Posterior cingulate gyrus (tissue), 11 donors: ENCODE results near the gene GLIPR2.
"Not testable (repeated sequence)": the region's sequence is repeated elsewhere in the genome, so short reads cannot be mapped to it uniquely, and the experiment has no call there.

Source experiments
- DNase-seq, 10 donors: peaks; one replicate each; pipeline versions ENCODE4 v3.0.0 to v3.0.0-alpha.2; 2020 to 2021; ENCODE audit warnings: mixed read lengths in 3 of 10
- intact Hi-C: fragments of 100-400 bp; cut with DNase I; formaldehyde crosslinking; loops from one replicate; pipeline ENCODE4 v1.15.1; 2023

Gene GLIPR2

DNA sequence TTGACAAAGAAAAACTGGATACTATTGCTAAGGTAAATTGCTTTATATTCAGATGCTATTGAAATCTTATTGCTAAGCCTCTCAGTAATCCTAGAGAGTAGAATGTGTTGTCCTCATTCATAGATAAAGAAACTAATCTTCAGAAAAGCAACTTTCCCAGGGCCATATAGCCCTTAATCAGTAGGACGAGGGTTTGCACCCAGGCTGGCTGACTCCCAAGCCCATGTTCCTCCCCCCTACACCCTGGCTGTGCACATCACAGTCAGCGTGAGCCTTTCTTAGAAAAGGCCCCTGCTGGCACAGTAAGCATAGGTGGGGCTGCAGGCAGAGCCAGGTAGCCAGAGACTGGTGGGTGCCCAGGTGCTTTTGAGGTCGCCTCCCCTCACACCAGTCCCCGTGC lies 15.8 kb upstream of the GLIPR2 start:
- intact Hi-C loops: no loop called here
- no peak for DNase-seq

DNA sequence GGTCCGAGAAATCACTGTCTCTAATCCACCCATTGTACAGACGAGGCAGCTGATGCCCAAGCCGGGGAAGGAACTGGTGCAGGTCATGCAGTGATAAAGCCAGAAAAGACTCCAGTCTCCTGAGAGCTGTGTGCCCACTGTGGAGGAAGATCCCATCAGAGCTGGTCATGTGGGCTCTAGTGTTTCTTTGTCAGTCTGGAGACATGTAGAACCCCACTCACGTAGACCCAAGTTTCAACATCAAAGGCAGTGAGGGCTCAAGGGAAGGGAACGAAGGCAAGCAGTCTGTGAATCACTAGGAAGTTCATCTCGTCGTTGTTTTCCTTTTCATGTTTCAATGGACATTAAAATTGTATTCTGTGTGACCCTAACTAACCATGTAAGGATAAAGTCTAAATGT lies 14.6 kb upstream of the GLIPR2 start:
- DNase-seq: no peak
- intact Hi-C loops: no loop called here

DNA sequence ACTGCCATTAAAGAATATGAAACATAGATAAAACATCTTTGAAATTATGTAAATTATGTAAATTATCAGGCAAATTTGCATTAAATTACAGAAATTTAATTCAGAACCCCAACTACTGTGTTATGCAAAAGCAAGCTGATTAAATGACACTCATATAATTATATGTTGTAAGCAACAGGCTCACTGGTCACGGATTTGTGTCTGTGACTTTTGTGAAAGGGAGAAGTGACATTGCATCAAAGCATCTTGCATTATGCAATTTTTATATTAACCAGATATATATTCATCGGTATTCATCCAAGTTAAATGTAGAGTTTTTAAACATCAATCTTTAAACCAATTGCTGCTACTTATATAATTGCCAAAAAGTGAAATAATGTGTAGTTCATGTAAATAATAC lies 13.0 kb upstream of the GLIPR2 start:
- DNase-seq: no peak
- intact Hi-C loops: no loop called here

DNA sequence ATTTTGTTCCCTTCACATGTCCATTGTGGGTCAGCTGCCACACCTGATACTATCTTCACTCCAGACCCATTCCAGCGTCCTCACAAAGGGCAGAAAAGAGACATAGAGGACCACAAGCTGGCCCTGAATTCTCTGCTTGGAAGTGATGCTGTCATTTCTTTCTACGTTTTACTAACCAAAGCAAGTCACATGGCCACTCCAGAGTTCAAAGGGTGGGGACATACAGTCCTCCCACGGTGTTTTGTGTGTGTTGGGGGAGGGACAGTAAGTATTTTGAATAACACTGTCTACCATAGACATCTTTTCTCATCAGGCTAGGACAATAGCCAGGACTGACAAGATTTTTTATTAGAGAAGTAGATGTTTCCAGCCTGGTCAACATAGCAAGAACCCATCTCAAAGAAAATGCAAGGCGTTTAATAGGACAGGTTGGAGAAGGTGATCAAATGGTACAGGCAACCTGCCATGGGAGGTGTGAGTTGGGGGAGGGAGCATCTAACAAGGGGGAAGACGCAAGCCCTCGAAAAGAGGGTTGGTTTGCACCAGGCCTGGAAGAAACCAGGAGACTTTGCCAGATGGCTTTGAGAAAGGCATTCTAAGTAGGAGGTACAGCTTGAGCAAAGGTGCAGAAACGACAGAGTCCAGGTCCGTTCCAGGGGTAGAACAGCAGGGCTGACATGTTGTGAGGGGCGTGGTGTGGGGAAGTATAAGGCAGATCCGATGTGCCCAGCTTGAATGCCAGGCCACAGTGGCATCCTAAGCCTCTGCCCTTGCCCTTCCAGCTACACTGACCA lies 11.3 kb upstream of the GLIPR2 start:
- DNase-seq: no peak
- intact Hi-C loops: no loop called here

DNA sequence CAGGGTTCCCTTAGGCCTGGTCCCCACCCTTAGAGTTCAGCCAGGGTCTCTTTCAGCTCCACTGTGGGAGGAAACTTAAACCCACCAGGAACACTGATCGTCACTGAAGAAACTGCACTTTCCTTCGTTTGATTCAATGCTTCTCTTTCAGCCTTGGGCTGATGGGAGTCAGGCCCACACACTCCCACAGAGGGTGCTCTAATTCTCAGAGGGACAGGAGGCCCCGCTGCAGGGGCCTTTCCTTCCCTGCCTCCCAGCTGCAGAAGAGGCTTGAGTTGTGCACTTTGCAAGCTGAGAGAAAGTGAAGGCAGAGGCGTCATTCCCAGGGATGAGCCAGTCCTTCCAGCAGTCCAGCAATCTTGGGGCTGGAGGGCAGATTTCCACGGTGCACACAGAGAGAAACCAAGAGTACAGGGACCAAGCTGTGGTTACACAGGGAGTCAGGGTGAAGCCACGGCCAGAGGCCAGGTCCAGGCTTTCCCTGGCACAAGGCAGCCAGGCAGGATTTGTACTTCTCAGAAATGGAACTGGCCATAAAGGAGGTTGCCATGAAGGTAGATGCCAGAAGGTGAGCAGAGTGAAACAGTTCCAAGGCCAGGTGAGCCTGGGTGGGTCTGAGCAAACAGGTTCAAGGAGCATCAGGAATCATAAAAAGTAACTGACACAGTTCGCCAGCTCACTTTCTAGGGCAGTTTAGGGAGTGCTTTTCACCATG lies 10.4 kb upstream of the GLIPR2 start:
- intact Hi-C loops: no loop called here
- DNase-seq: peak in 1 of 10 donors; percentile 90

DNA sequence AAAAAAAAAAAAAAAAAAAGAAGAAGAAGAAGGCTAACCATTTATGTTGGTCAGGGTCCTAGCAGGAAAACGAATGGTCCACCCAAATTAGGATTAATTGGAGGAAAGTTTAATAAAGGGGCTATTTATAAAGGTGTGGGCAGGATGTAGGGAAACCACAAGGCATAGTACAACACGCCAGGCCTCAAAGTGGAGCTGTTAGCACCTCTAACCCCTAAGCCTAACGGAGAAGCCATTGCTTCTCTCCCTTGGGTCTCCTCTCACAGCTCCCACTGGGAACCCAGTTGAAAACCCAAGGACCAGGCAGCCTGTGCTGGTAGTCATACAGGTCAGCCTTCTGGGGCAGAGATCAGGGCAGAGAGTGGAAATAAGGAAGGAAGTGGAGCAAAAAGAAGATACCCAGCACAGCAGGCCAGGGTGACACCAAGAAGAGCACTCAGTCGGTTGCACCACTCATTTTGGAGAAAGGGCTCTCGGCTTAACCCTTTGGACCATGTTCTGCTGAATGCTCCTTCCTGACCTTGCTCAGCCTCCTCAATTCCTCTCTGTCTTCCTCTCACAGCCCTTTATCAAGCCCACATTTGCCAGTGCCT lies 8.8 kb upstream of the GLIPR2 start:
- no peak for DNase-seq
- intact Hi-C loops: no loop called here

DNA sequence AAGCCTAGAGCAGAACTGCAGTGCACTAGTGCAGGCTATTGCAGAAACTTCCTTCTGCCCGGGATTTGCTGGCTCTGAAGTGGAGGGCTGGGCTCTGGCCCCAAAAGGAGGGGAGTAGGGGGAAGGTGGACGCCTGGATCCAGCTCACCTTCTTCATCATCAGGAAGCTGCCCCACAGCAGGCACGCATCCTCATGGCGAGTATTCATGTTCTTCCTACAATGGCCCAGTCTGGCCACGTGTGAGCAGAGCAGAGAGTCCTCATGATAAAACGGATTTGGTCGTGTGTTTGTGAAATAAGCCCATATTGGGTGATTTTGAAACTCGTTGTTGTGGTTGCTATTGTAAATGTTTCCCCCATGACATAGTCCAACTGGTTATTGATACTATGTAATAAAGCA lies 8.2 kb upstream of the GLIPR2 start:
- intact Hi-C loops: no loop called here
- no peak for DNase-seq

DNA sequence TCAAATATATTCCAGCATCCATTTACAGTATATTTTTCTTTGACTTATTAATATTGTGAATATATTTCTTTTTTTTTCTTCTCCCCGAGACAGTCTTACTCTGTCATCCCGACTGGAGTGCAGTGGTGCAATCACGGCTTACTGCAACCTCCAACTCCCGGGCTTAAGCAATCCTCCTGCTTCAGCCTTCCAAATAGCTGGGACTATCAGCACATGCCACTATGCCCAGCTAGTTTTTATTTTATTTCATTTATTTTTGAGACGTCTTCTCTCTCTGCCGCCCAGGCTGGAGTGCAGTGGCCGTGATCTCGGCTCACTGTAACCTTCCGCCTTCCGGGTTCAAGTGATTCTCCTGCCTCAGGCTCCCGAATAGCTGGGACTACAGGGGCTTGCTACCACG lies 7.4 kb upstream of the GLIPR2 start:
- intact Hi-C loops: no loop called here
- DNase-seq: no peak

DNA sequence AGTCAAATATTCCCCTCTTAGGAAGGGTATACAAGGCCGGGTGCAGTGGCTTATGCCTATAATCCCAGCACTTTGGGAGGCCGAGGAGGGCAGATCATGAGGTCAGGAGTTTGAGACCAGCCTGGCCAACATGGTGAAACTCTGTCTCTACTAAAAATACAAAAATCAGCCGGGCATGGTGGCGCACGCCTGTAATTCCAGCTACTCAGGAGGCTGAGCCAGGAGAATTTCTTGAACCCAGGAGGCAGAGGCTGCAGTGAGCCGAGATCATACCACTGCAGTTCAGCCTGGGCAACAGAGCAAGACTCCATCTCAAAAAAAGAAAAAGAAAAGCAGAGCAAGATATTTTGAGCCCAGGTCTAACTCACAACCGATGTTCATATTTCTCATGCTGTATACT lies 4.9 kb upstream of the GLIPR2 start:
- intact Hi-C loops, DNase-seq: not testable (repeated sequence)

DNA sequence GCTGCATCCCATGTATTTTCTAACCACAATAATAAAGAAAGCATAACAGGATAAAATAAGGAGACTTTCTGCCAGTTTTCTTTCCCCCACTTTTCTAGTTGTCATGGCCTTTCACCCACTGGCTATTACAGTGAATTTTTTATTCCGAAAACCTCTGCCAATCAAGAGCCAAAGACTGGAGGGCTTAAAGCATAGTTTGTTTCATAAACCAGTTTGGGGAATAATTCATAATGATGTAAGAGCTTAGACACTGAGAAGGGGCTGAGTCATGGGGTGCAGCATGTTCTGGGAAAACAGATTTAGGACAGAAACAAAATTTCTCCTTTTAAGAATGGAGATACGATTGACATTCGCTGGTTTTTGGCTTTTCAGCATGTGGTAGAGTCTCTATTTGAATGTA lies 4.4 kb upstream of the GLIPR2 start:
- intact Hi-C loops: no loop called here
- DNase-seq: no peak

DNA sequence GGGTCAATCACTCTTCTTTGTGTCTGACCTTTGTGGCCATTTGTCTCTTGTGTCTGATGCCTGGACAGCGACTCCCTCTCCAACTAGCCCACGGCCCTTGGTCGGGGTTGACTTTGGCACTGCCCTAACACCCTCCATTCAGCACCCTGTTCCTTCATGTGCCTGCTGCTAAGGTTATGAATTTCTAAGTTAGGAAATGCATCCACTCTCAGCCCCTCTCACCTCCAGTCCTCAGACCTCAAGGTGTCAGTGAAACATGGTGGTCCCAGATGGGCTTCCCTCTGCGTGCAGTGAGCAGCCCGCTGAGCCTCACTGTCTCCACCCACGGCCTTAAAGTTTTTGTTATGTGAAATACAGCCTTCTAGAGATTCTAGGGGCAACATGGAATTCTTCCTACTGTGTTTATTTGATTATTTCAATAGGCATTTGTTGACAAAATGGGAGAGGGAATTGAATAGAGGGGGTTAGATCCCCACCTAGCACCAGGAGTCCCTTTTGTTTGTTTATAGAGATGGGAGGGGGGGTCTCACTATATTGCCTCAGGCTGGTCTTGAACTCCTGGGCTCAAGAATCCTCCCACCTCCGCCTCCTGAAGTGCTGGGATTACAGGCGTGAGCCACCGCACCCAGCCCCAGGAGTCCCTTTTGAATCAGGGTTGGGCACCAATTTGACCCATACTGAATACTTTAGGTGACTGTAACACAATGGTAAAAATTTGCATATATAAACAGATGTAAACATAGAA lies 1.6 kb upstream of the GLIPR2 start:
- DNase-seq: peak in 1 of 10 donors; percentile 38
- intact Hi-C loops: no loop called here

DNA sequence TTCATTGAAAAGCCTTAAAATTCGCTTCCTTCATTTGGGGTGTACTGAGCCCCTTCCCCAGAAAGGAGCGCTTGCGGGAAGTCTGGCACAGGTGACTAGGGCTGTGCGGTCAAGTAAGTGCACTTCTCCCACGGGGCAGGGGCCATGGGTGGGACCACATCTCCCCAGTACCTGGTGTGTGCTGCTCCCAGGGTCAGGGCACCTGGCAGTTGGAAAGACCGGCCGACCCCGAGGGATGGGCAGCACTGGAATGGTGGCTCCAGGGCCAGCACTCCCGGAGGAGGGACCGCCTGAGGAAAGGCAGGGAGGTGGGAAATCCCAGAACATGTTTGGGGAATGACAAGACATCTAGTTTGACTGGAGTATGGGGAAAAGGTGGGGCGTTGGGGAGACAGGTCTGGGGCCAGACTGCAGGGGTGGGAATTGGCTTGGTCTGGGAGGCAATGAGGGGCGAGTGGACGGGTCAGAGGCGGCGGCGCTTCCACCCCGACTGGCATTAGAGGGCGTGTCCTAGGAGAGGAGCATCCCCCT lies 727 bp upstream of the GLIPR2 start:
- intact Hi-C loops: no loop called here
- peak in 1 of 10 donors; percentile 86 for DNase-seq

DNA sequence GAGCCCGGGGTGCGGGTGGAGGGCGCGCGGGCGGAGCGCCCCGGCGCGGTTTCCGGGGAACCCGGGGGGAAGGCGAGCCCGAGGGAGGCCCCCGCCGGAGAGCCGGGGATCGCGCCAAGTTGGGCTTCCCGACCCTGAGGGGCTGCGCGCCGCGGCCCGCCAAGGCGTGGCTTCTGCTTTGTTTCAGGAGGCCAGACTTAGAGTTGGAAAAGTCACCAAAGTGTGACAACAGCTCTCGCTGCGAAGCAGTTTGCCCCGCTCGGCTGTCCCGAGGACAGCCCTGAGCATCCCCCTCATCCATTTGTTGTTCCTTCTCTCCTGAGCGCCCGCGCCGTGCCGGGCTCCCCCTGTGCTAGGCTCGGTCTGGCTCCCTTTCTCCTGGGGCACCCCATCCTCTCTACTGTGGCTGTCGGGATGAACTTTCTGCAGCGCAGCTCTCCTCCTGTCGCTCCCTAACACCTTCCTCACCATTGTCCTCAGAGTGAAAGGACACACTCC lies 410 bp downstream of the GLIPR2 start:
- peak in 1 of 10 donors; percentile 70 for DNase-seq
- intact Hi-C loops: no loop called here

DNA sequence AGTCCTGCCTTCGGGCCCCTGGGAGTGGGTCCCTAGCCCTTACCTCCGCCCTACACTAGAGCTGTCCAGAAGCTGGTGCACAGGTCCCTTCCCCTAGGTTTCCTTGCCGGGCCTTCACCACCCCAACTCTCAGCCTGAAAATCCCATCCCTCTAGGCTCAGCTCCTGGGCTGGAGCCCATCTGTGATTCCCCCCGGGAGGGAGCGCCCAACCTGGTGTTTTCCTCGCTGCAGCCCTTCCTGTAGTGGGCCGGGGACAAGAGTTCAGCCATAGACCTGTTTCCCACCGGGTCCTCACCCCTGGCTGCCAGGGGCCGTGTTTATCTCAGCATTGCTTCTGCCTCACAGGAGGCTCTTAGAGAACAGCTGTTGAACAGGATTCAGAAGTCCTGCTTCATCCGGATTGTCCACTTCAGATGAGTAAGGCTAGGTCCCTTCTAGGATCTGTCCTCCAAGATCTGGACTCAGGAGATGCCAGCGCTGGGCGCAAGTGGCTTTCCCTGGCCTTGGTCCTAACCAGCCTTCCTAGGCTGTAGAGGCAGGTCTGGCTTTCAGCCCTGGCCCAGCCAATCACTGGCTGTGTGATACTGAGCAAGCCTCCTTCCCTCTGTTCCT lies 965 bp downstream of the GLIPR2 start:
- peak in 2 of 10 donors; percentile 51 to 81 for DNase-seq
- intact Hi-C loops: no loop called here

DNA sequence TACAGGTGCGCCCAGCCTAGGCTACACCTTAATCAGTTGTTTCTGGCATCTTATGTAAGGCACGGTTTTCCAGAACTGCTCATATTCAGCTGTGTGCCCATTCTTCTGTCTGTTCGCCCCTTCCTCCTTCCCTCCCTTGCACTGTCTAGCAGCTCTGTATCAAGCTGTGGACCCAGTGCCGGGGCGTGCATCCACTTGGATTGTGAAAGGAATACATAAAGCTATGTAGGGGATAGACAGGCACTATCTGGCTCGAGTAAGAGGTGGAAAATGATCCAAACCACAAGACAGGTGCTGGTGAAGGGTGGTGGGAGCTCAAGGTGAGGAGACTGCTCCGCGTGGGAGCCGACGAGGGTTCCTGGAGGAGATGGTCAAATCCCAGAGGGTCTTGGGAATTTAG lies 2.0 kb downstream of the GLIPR2 start:
- intact Hi-C loops: no loop called here
- peak in 1 of 10 donors; percentile 22 for DNase-seq

DNA sequence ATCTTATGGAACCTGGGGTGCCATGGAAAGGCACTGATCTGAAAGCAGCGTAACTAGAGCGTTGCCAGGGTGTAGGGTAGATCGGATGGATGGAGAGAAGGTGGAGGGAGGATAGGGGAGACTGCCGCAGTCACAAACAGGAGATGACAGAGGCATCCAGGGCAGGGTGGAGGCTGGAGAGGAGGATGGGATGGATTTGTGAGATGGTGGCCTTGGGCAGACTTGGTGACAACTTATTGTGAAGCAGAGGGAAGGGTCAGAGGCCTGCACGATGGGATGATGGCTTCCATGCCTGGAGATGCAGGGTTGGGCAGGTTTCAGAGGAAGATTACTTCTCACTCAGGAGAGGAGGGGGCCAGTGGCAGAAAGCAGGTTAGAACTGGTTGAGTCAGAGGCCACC lies 2.4 kb downstream of the GLIPR2 start:
- intact Hi-C loops: no loop called here
- DNase-seq: peak in 1 of 10 donors; percentile 48

DNA sequence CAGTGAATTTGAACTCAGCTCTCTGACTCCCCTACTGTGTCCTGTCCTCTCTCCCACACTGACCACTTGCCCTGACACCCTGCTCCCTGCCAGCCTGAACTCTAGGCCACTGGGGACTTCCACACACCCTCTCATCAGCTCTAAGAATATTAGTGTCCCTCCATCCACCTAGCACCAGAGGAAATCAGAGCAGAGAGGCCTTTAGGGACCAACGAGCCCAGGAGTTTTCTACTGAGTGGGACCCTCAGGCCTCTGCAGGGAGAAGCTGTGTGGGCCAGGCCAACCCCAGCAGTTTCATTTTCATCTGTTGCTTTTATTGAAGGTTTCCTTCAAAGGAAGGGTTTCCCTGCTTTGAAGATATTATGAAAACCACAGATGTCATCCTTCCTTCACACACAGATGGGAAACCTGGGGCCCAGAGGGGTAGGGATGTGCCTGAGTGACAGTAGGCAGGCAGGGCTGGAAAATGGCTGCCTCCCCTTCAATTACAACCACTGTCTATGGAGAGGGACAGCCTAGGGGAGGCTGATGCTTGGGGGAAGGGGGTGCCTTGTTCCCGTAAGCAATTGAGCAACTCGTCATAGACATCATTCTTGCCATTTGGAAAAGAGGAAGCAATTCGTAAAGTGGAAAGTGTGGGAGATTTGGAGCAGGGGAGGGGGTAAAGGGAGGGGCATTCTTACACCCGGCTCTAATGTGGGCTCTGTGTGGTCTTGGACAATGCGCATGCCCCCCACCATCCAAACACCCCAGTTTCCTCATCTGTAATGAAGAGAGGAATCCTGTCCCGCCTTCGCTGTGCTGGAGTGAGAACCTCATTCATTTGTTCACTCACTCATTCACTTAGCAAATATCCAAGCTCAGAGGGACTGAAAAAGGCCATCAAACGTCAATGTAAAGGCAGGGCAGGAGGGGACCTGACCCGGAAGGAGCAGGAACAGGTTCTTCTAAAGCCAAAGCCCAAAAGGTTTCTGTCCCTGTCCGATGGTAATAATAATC lies 3.9 kb downstream of the GLIPR2 start:
- peak in 1 of 10 donors; percentile 24 for DNase-seq
- intact Hi-C loops: no loop called here

DNA sequence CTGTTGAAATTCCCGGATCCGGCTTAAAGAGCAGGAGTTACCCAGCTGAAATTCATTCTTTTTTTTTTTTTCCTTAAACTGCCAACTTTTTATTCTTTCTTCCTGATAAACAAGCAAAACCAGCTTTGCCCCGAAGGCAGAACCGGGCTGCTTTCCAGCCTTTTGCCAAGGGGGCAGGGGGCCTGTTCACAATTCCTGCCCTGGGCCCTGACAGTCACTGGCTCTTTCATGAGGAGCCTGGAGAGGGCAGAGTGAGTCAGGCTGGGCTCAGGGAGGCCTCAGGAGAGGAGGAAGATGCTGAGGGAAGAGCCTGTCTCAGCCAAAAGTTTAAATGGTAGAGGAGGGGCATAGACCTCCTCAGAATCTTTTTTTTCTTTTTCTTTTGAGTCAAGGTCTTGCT lies 4.8 kb downstream of the GLIPR2 start:
- peak in 4 of 10 donors; percentile 35 to 88 (median 62) for DNase-seq

DNA sequence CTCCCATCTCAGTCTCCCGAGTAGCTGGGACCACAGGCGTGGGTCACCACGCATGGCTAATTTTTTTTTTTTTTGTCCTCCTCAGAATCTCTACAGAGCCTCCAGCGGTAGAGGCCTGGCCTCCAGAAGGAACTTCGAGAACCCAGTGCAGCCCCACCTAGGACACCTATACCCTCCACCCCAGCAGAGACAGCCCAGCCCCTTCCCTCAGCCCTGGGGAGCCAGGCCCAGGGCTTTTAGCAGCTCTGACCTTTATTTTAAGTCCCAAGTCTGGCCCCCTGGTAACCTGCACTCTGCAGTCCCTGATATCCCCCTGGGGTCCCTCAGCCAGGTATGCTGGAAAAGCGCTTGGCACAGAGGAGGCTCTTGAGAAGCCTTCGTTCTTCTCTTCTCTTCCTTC lies 5.2 kb downstream of the GLIPR2 start:
- intact Hi-C loops: no loop called here
- no peak for DNase-seq

More for the DNA sequence above, 4.8 kb downstream of the GLIPR2 start:
- intact Hi-C loops: no loop called here
